GDM1 (cell line): ENCODE data around the gene HLTF.
A peak's percentile ranks its signal among the peaks of the same experiment; 100 is the strongest.
"Not testable (repeated sequence)": the region's sequence is repeated elsewhere in the genome, so short reads cannot be mapped to it uniquely, and the experiment has no call there.

ENCODE experiments used
- DNase-seq: peaks from one replicate; lab custom pipeline; 2025; lab: John Stamatoyannopoulos, UW

Gene HLTF, protein sequence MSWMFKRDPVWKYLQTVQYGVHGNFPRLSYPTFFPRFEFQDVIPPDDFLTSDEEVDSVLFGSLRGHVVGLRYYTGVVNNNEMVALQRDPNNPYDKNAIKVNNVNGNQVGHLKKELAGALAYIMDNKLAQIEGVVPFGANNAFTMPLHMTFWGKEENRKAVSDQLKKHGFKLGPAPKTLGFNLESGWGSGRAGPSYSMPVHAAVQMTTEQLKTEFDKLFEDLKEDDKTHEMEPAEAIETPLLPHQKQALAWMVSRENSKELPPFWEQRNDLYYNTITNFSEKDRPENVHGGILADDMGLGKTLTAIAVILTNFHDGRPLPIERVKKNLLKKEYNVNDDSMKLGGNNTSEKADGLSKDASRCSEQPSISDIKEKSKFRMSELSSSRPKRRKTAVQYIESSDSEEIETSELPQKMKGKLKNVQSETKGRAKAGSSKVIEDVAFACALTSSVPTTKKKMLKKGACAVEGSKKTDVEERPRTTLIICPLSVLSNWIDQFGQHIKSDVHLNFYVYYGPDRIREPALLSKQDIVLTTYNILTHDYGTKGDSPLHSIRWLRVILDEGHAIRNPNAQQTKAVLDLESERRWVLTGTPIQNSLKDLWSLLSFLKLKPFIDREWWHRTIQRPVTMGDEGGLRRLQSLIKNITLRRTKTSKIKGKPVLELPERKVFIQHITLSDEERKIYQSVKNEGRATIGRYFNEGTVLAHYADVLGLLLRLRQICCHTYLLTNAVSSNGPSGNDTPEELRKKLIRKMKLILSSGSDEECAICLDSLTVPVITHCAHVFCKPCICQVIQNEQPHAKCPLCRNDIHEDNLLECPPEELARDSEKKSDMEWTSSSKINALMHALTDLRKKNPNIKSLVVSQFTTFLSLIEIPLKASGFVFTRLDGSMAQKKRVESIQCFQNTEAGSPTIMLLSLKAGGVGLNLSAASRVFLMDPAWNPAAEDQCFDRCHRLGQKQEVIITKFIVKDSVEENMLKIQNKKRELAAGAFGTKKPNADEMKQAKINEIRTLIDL

DNA sequence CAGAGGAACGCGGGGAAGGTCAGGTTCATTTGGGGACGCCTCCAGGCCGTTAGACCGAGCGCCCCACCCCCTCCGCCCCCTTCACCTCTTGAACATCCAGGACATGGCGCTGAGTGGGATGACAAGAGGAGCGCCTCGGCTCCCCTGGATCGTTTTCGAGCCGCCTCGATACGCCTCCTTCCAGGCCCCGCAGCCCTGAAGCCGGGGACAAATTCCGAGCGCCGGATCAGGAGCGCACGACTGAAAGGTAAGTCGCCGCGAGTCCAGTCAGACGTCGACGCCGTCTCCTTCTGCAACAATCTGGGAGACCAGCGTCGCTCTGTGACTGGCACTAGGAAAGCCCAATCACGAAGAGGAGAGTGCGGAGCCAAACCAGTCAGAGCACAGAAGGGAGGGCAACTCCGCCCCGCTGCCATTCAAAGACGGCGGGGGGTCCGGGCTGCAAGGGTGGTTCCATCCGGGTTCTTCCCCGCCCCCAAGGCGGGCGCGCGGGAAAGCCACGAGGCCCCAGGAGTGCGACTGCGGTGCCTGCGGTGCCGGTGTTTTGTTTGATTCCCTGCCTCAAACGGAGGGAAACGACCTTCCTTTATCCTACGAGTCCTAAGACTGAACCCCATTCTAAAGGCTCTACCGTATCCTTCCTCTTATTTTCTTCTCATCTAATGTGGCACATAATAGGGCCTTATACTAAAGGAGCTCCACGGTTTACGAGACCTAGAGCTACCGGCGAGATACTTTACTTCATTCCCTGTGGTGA, at the start of gene HLTF:
TSS of gene HLTF (minus strand) at position 302 of the 757 bp plus-strand sequence. CDS start at position 105, 197 bp downstream.
- DNase-seq: peak; percentile 96

DNA sequence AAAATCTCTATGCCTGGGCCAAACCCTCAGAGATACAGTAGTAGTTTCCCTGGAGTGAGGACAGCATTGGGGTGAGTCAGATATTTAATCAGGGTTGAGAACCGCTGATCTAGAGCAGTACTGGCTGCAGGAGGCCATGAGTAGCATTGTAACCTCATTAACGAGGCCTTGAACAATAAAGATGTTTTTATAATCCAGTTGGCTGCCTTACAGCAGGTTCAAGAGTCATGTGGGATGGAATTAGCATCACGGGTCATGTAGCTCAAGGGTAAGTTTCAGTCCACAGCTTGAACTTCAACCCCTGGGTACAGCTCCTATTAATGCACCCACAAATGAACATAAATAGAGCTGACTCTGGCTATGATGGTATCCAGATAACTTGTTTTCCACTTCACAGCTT, 48.2 kb upstream of the HLTF start:
- DNase-seq: no peak

DNA sequence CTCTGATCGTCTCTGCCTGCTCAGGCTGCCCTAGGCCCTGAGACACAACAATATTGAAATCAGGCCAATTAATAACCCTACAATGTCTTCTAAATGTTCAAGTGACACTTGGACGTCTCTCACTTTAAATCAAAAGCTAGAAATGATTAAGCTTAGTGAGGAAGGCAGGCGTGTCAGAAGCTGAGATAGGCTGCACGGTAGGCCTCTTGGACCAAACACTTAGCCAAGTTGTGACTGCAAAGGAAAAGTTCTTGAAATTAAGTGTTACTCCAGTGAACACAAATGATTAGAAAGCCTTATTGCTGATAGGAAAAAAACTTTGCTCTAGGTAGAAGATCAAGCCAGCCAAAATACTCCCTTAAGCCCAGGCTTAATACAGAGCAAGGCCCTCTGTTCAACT, 45.3 kb upstream of the HLTF start:
- DNase-seq: no peak

DNA sequence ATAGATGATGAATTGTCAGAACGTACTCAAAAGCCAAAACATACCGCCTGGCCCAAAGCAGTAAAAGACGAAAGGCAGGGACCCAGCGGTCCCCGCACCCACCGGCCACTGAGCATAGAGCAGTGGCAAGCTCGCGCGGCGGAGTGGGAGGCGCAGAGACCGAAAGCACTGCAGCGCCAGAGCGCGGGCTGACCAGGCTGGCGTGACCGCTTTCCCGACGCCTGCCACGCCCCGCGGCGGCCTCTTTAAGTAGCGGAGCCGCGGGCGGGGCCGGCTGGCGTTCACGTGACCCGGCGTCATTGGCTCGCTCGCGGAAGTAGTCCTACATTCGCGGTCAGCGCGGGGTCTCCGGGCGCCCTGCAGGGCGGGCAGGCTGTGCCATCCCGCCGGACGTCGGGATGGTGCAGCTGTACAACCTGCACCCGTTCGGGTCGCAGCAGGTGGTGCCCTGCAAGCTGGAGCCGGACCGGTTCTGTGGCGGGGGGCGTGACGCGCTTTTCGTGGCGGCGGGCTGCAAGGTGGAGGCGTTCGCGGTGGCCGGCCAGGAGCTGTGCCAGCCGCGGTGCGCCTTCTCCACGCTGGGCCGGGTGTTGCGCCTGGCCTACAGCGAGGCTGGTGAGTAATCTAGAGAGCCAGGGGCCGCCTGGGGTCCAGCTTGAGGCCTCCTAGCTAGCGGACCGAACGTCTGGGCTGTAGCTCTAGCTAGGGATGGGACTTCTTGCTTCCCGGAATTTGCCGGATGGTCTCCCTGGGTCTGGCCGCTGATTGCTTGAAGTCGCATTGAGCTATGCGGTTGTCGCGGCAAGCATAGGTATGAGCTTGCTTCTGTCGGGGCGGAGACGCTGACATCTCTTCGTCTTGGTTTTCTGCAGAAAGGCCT, 43.2 kb upstream of the HLTF start, which contains the start of gene HPS3:
TSS of gene HPS3 (plus strand) at position 313 of the 880 bp plus-strand sequence. CDS start at position 399, 86 bp downstream.
- peak; percentile 81 for DNase-seq

DNA sequence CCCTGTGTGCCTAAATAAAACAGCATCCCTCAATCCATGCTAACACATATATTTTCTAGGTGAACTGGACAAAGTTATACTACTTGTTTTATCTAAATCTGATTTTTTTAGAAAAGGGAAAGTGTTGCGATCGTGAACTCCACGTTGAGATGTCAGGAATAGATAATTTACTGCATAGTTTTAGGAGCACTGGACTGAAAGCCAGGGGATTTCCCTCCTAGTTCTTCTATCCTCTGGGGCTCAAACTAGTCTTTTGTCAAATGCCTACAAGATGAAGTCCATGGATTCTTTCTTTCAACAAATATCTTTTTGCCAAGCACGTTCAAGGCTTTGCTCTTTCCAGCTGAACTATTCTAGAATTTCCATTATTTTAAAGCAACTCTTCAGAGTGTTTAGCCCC, 42.5 kb upstream of the HLTF start:
- no peak for DNase-seq

DNA sequence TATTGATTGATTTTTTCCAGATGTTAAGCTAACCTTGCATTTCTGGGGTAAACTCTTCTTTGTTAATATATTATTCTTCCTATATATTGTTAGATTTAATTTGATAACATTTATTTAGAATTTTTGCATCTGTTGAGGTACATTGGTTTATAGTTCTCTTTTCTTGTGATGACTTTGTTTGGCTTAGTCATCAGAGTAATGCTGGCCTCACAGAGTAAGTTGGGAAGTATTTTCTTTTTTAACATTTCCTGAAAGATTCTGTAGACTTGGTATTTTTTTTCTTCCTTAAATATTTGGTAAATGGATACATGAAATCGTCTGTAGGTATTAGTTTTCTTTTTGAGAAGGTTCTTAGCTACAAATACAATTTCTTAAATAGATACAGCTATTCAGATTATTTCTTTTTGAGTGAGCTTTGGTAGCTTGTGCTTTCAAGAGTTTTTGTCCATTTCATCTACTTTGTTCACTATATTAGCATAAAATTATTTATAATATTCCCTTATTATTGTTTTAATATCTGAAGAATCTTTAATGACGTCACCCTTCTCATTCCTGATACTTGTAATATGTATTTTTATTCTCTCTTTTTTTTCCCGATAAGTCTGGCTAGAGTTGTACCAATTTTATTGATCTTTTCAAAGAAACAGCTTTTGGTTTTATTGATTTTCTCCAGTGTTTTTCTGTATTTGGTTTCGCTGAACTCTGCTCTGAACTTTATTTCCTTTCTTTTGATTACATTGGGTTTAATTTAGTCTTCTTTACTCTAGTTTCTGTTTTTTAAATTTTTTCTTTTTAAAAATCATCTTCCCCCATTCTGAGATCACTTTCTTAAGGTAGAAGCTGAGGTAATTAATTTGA, 36.6 kb upstream of the HLTF start:
- DNase-seq: no peak

DNA sequence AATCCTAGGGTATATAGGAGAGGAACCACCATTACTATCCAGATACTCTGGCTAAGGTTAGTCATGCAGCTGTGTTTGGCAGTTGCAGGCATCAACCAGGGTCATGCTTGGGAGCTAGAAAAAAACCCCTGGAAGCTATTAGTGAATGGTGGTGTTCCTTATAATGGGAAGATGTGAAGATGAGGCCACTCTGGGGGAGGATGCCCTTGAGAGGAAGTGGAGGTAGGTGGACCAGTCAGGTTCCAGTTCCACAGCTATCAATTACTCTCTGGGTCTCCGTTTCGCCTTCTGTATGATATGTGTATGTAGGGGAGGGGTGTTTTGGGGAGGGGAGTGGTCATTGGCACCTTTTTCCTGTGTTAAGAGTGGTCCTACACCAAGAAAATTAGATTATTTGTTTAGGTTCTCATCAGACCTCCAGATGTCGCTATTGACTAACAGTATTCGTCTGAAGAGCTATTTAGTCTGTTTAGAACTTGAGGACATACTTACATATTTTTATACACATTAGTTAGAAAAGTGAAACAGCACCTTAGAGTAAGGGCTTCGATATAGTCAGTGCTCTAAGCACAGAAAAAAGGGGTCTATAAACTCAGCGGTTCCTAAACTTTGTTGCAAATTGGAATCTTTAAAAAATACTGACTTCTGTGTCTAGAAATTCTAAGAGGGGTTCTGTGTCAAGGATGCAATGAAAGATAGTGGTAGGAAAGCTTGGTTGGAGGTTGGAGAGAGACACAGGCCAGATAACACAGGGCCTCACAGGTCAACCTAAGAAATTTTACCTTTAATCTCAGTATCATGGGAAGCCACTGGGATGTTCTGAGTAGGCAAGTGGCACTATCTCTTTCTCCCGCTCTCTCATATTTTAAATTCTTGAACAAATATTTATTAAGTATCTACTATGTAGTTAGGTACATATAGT, 34.0 kb upstream of the HLTF start:
- no peak for DNase-seq

DNA sequence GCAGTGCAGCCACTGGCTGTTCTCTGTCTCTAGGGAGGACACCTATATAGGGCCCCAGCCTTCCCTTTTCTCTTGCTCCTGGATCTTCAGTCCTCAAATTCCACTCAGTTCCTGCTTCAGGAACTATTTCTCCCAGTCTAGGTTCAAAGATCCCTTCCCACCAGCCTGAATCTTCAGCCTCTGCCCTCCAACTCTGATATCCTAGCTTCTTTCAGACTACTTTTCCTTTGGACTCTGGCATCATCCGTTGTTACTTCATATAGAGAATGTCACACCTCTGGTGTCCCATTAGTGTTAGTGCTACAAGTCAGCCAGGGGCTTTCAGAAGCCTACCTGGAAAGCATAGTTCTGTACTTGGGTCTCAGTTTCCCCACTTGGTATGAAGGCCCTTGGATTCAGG, 33.1 kb upstream of the HLTF start:
- DNase-seq: no peak

DNA sequence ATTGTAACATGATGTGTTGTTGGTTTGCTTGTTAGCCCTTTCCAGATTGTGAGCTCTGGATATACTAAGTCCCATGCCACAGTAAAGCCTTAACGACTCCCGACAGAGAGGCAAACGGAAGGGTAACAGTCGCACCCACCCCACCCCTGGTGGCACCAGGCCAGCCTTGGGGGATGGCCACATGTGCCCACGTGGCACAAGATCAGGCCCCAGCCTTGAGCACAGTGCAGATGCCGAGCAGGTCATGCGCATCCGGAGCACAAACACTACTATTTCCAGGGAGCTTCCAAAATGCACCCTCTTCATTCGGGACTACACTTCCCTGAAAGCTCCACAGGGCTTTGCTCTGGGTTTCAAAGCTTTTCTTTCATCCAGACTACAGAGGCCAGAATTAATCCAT, 32.4 kb upstream of the HLTF start:
- DNase-seq: no peak

DNA sequence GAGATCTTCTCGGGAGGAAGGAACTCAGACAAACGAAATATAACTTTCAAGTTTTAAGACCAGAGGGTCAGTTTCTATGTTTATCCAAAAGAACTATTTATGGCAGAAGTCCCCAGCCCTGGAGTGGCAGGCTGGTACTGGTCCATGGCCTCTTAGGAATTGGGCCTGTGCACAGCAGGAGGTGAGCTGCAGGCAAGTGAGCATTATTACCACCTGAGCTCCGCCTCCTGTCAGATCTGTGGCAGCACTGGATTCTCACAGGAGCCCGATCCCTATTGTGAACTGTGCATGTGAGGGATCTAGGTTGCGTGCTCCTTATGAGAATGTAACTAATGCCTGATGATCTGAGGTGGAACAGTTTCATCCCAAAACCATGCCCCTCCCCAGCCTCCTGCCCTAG, 28.8 kb upstream of the HLTF start:
- DNase-seq: no peak

DNA sequence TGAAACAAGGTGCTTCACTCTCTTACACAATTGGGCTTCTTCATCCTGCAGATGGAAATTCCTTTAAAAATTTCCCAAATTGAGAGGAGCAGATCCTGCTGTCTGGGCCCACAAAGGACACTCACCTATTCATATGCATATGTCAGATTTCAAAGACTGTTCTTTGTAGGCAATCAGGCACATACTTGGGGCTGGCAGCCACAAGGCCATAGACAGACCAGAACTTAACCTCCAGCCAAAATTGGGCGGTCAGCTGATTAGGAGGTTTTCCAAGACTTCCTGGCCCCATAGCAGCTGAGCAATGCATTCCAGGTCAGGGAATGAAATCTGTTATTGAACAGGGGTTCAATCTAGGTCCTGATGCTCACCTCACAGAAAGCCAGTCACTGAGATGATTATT, 28.1 kb upstream of the HLTF start:
- no peak for DNase-seq

DNA sequence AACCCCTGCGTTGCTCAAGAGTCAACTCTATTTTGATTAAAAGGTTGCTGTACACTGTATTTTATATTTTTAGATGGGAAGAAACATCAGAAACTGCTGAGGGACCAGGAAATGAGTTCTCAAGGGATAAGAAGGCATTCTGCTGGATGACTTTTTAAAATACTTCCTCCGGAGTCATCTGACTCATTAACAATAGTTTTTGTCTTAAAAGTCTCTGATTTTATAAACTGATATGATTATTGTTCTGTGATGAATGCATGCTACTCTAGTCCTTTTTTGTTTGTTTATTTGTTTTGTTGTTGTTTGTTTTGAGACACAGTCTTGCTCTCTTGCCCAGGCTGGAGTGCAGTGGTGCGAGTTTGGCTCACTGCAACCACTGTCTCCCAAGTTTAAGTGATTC, 18.2 kb upstream of the HLTF start:
- DNase-seq: no peak

DNA sequence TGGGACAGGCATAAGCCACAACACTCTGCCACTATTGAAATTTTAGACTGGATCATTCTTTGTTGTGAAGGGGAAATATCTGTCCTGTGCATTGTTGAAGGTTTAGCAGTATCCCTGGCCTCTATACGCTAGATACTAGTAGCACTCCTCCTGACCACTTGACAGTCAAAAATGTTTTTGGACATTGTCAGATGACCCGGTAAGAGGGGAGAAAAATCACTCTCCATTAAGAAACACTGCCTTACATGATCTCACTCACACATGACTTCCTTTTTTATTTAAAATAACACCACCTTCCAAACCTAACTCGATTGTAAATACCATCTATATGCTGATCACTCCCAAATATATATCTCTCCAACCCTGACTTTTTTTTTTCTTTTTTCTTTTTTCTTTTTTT, 15.3 kb upstream of the HLTF start:
- no peak for DNase-seq

DNA sequence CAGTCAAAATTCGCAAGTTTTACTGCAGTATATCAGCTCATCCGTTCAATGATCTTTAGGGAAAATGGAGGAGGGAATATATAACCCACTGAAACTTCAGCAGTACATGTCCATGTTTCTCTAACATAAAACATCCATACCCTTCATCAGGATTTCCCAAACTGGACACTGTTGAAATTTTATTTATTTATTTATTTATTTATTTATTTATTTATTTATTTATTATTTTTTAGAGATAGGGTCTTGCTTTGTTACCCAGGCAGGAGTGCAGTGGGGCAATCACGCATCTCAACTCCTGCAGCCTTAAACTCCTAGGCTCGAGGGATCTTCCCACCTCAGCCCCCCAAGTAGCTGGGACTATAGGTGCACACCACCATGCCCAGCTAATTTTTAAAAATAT, 14.8 kb upstream of the HLTF start:
- DNase-seq: no peak

DNA sequence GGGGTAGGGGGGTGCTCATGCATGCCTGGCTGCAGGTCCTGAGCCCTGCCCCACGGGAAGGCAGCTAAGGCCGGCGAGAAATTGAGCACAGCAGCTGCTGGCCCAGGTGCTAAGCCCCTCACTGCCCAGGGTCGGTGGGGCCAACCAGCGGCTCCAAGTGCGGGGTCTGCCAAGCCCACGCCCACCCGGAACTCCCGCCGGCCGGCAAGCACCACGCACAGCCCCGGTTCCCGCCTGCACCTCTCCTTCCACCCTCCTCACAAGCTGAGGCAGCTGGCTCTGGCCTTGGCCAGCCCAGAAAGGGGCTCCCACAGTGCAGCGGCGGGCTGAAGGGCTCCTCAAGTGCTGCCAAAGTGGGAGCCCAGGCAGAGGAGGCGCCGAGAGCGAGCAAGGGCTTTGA, 11.7 kb upstream of the HLTF start:
- not testable (repeated sequence) for DNase-seq

DNA sequence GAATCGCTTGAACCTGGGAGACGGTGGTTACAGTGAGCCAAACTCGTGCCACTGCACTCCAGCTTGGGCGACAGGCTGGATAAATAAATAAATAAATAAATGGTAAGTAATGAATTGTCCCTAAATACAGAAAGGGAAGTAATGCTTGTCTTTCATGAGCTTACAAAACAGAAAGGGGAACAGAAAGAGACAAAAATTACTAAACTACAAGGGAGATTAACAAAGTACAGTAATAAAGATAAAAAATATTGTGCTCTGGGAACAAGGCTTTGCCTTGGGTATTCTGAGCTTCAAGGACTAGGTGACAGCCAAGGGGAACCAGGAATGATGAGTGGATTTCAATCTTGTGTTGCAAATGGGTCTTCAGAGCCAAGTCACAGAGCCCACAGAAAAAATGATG, 9.2 kb upstream of the HLTF start:
- no peak for DNase-seq

DNA sequence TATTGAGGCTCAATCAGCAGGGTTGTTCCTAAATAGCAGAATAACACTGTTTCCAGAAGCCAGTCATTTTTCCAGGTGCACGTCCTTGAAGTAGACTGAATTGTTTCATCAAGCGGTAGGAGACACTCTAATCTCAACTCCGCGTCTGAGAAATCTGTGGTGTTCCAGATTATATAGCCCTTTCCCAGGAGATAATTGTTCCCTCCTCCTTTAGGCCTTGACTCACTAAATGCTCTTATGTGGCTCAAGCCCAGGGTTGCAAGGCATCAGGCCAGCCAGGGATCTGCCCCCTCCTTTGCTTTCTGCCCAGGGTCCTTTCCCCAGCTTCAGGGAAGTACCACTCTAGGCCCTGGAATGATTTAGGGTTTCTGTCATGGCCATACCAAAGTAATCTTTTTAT, 5.7 kb upstream of the HLTF start:
- no peak for DNase-seq

DNA sequence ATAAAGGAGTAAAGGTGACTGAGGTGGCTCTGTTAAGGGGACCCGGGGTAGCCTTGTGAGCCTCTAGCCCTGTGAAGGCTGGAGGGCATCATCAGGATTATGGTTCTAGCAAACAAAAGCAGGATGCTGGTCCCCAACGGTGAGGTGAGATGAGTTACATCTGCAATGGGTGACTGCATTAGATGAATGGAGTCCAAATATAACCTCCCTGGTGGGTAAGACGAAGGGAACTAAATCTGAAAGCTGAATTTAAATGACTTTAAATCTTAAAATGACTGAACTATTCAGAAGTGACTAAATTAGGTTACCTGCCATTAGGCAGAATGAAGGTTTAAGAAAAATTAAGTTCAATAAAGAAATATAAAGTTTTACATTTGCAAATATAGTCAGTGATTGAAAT, 4.6 kb upstream of the HLTF start:
- DNase-seq: no peak

DNA sequence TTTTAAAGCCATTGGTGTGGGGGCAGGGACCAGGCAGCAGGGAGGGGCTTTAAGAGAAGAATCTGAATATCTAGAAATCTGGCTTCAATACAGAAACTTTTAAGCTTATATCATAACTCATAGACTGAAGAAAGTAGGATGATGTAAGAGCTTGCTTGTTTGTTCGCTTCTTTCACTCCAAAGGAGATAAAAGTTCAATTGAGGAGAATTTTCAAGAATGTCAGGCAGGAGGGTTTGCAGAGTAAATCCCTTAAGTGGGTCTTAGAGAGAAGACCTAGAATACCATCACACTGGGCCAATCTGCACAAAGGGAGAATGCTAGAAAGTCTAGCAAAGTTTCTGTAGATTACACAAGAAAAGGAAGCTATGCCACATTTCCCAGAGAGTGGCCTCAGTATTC, 4.1 kb upstream of the HLTF start:
- no peak for DNase-seq
